ENCODE results near the gene CDHR3.

DNA sequence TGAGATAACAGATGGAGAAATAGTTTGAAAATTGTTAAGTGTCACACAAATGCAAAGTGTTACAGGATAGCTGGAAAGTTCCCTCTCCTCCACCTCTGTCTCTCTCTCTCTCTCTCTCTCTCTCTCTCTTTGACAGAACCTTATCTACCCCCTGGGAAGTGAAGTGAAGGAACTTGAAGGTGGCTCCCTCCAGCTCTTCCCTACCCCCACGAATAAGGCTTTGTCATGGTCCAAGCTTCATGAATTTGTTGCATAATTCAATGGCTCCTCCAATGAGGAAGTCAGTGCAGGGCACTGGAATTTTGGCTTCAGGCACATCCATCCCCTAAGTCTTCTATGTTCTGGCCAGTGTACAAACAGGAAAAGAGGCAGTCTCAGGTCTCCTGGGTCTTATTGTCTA lies 66.4 kb downstream of the CDHR3 start:
- TF ChIP-seq, protein P1, sequence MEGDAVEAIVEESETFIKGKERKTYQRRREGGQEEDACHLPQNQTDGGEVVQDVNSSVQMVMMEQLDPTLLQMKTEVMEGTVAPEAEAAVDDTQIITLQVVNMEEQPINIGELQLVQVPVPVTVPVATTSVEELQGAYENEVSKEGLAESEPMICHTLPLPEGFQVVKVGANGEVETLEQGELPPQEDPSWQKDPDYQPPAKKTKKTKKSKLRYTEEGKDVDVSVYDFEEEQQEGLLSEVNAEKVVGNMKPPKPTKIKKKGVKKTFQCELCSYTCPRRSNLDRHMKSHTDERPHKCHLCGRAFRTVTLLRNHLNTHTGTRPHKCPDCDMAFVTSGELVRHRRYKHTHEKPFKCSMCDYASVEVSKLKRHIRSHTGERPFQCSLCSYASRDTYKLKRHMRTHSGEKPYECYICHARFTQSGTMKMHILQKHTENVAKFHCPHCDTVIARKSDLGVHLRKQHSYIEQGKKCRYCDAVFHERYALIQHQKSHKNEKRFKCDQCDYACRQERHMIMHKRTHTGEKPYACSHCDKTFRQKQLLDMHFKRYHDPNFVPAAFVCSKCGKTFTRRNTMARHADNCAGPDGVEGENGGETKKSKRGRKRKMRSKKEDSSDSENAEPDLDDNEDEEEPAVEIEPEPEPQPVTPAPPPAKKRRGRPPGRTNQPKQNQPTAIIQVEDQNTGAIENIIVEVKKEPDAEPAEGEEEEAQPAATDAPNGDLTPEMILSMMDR (conservative IDR thresholded peaks at IDR 0.05; ENCODE audit: low read length) = no peak
- no peak for TF ChIP-seq EZH2phosphoT487 (IDR thresholded peaks at IDR 0.05; ENCODE audit: borderline replicate concordance, low read depth, low read length)

Measured in OCI-LY7 (cell line).